Endothelial cell of umbilical vein (primary cell): Measurements from ENCODE around the gene CUBN. TPM values are rescaled to one million over a fixed set of nuclear protein-coding genes. Genes with fewer than 3 reads are reported as not detected.

Experiments used
- BruUV-seq: library from RNA; stranded (reverse); fragments of 400-500 nt; replicated peaks from 2 replicates; lab custom pipeline; 2021; lab: Mats Ljungman, UMichigan
- CTCF ChIA-PET: fragments of 300-600, 350-600 bp; sonication (Branson Sonifier 250); formaldehyde crosslinking; loops from one replicate; lab custom pipeline; 2021; ENCODE audit warnings: antibody characterized with exemption, inconsistent platforms; lab: Charles Lee
- POLR2A ChIA-PET: fragments of 300-600, 350-600 bp; sonication (Branson Sonifier 250); formaldehyde crosslinking; loops from one replicate; lab custom pipeline; 2021; ENCODE audit warnings: antibody characterized with exemption, inconsistent platforms; lab: Charles Lee
- DNase-seq: peaks from one replicate; pipeline ENCODE4 v3.0.0-alpha.2; 2011; ENCODE audit warnings: low read depth, low spot score
- FAIRE-seq: peaks from 2 replicates; lab custom pipeline; 2011; peaks lifted over from hg19 to GRCh38; lab: Jason Lieb, UNC
- H2AFZ ChIP-seq: 2 replicates; pipeline ENCODE4 v1.6.0; 2012; ENCODE audit warnings: low read depth, low read length, control low read depth, inconsistent platforms
- H3K27ac ChIP-seq: 2 replicates; pipeline ENCODE4 v1.5.1; 2011; ENCODE audit warnings: low read depth, mild to moderate bottlenecking, control low read depth, low read length, moderate library complexity; ENCODE audit not compliant: insufficient read depth
- H3K27me3 ChIP-seq, 2 experiments: 2 replicates each; pipeline versions ENCODE4 v1.6.0 to v1.6.1; 2011; ENCODE audit warnings: low read length in 2 of 2, mixed read lengths in 1 of 2; ENCODE audit not compliant: control insufficient read depth in 2 of 2, insufficient read depth in 2 of 2
- H3K36me3 ChIP-seq, 2 experiments: 2 replicates in 1 of 2; 3 replicates in 1 of 2; pipeline ENCODE4 v1.5.1; 2011; ENCODE audit warnings: low read length in 2 of 2, mild to moderate bottlenecking in 1 of 2, moderate library complexity in 1 of 2; ENCODE audit not compliant: control insufficient read depth in 2 of 2, insufficient read depth in 2 of 2; ENCODE audit errors: extremely low read depth in 1 of 2
- H3K4me1 ChIP-seq: 3 replicates; pipeline ENCODE4 v1.5.1; 2011; ENCODE audit warnings: mild to moderate bottlenecking, low read length; ENCODE audit not compliant: control insufficient read depth, insufficient read depth; ENCODE audit errors: extremely low read depth
- H3K4me2 ChIP-seq: 2 replicates; pipeline ENCODE4 v1.6.1; 2011; ENCODE audit warnings: low read length, control low read depth, mixed read lengths; ENCODE audit not compliant: insufficient read depth
- H3K4me3 ChIP-seq, 3 experiments: fragments of 200-600 bp in 1 of 3; sonication (generic), shearing (Covaris generic) in 1 of 3; replicated peaks in 1 of 3; 2 replicates each; pipeline ENCODE4 v1.5.1; 2011 to 2016; ENCODE audit warnings: control low read depth in 3 of 3, low read length in 3 of 3, mild to moderate bottlenecking in 2 of 3, inconsistent platforms in 1 of 3, low read depth in 1 of 3, moderate library complexity in 1 of 3; ENCODE audit not compliant: insufficient read depth in 1 of 3
- H3K79me2 ChIP-seq: 2 replicates; pipeline ENCODE4 v1.6.0; 2012; ENCODE audit warnings: low read length, inconsistent platforms; ENCODE audit not compliant: control insufficient read depth, insufficient read depth
- H3K9ac ChIP-seq: replicated peaks from 2 replicates; pipeline ENCODE3; 2011; ENCODE audit warnings: low read length, control low read depth; ENCODE audit not compliant: insufficient read depth; ENCODE audit errors: extremely low read depth
- H3K9me1 ChIP-seq: replicated peaks from 3 replicates; pipeline ENCODE4 v1.6.0; 2011; ENCODE audit warnings: mild to moderate bottlenecking, low read length; ENCODE audit not compliant: control insufficient read depth, insufficient read depth; ENCODE audit errors: extremely low read depth
- H3K9me3 ChIP-seq: replicated peaks from 2 replicates; pipeline ENCODE4 v1.5.1; 2012; ENCODE audit warnings: low read length, inconsistent platforms; ENCODE audit not compliant: control insufficient read depth, insufficient read depth
- H4K20me1 ChIP-seq: replicated peaks from 2 replicates; pipeline ENCODE3; 2011; ENCODE audit warnings: mild to moderate bottlenecking, low read length; ENCODE audit not compliant: control insufficient read depth, insufficient read depth; ENCODE audit errors: extremely low read depth
- CTCF ChIP-seq, 2 donors: IDR thresholded peaks; 1 replicate in 1 of 2; 2 replicates in 1 of 2; pipeline ENCODE4 v1.5.1; 2011; ENCODE audit warnings: low read length in 2 of 2, mild to moderate bottlenecking in 2 of 2, moderate library complexity in 2 of 2, control low read depth in 1 of 2, inconsistent platforms in 1 of 2, low read depth in 1 of 2; ENCODE audit not compliant: insufficient read depth in 1 of 2; ENCODE audit errors: extremely low read depth in 1 of 2
- EZH2 ChIP-seq: IDR thresholded peaks from 2 replicates; pipeline ENCODE4 v1.6.1; 2012; ENCODE audit warnings: borderline replicate concordance, low read depth, mild to moderate bottlenecking, moderate library complexity, low read length, inconsistent platforms; ENCODE audit not compliant: severe bottlenecking
- FOS ChIP-seq: IDR thresholded peaks from 2 replicates; pipeline ENCODE4 v1.6.1; 2011; ENCODE audit warnings: mild to moderate bottlenecking, low read length, moderate library complexity, borderline replicate concordance; ENCODE audit not compliant: insufficient read depth
- GATA2 ChIP-seq: IDR thresholded peaks from 2 replicates; pipeline ENCODE4 v1.7.0; 2011; ENCODE audit warnings: low read depth, mild to moderate bottlenecking, moderate library complexity, mixed read lengths, low read length; ENCODE audit not compliant: insufficient read length, insufficient read depth
- JUN ChIP-seq: IDR thresholded peaks from 2 replicates; pipeline ENCODE4 v1.6.1; 2011; ENCODE audit warnings: borderline replicate concordance, low read depth; ENCODE audit not compliant: insufficient read length, insufficient read depth
- MAX ChIP-seq: IDR thresholded peaks from 2 replicates; pipeline ENCODE4 v1.6.1; 2011; ENCODE audit not compliant: insufficient read depth, insufficient read length
- MYC ChIP-seq: IDR thresholded peaks from one replicate; pipeline ENCODE4 v1.6.1; 2011; ENCODE audit warnings: mild to moderate bottlenecking, low read depth, low read length
- POLR2A ChIP-seq: IDR thresholded peaks from 2 replicates; pipeline ENCODE4 v1.6.1; 2012; ENCODE audit warnings: low read depth, mild to moderate bottlenecking, control low read depth, low read length
- POLR2AphosphoS5 ChIP-seq: IDR thresholded peaks from 2 replicates; pipeline ENCODE4 v1.6.1; 2012; ENCODE audit warnings: low read depth, mild to moderate bottlenecking, control low read depth, low read length, moderate library complexity; ENCODE audit not compliant: insufficient read depth
- dilution Hi-C: fragments of 300-500 bp; cut with MboI; formaldehyde crosslinking; loops from one replicate; pipeline ENCODE4 v1.15.0; 2019; ENCODE audit warnings: low sequenced_read_pairs; ENCODE audit not compliant: extremely low pct_ligation_motif_present
- intact Hi-C: fragments of 100-400 bp; cut with micrococcal nuclease; formaldehyde crosslinking; loops from one replicate; pipeline ENCODE4 v1.10.0; 2022
- polyA plus RNA-seq, 4 experiments: library from polyadenylated mRNA; depleted of rRNA in 3 of 4; stranded (reverse) in 3 of 4; unstranded in 1 of 4; fragments of >200 nt; gene quantifications; 2 replicates each; pipeline versions ENCODE4 v1.2.1 to v1.2.3, GENCODE V29; 2011 to 2012; ENCODE audit warnings: missing spikeins in 1 of 4
- total RNA-seq: library from RNA; stranded (reverse); gene quantifications from 2 replicates; pipeline ENCODE4 v1.2.3, GENCODE V29; 2021

Gene CUBN
- total and polyA plus RNA-seq, 2 donors (not counting 3 experiments of a cell fraction or from before 2014, with no cell fraction given) = 2.7 to 4.6 TPM

- H3K27me3 ChIP-seq = no peaks in the 10 kb centered on the region
- peak overlapping the region; percentile 89 for H3K4me2 ChIP-seq
- FAIRE-seq (no peak), DNase-seq (no peak)
- peak overlapping the region; percentile 68 for H3K9ac ChIP-seq
- peaks cover 25% of the 10 kb centered on the region for H3K4me1 ChIP-seq
- intact Hi-C loops = loop anchor here (1.0 kb wide), 1 partner anchor 16 kb away; no protein-coding TSS in a partner anchor
- no peaks in the 10 kb centered on the region for H4K20me1 ChIP-seq
- no peaks in the 10 kb centered on the region for H3K9me1 ChIP-seq
- peaks cover 33% of the 10 kb centered on the region for H3K79me2 ChIP-seq
- H3K4me3 ChIP-seq = peak overlapping the region; percentile 32 to 86 (median 50)
- peak overlapping the region; percentile 60 for H2AFZ ChIP-seq
- BruUV-seq = TSS peak; percentile 37
- ChIA-PET CTCF (interaction anchor here (1.0 to 1.8 kb wide), 5 partner anchors 8 to 914 kb away, joined by 5 to 17 read pairs (median 6); no protein-coding TSS in a partner anchor), POLR2A (interaction anchor here (1.2 to 1.5 kb wide), 5 partner anchors 16 to 828 kb away, joined by 3 to 5 read pairs (median 4); partner anchors contain the start of genes PTER and STAM)
- TF ChIP-seq CTCF (IDR thresholded peaks at IDR 0.05; ENCODE audit: extremely low read depth in 1 of 2, insufficient read depth in 1 of 2, low read depth in 1 of 2, low read length in 2 of 2) (no peak), MAX (peak; percentile 68)
- peaks cover under 1% of the 10 kb centered on the region for H3K9me3 ChIP-seq
- dilution Hi-C loops = no loop called here
- H3K36me3 ChIP-seq = no peaks in the 10 kb centered on the region
- H3K27ac ChIP-seq = peak overlapping the region; percentile 6
Measured at GRCh38 chr10:16816830-16817124, 312.8 kb downstream of the CUBN start.

GRCh38 chr10:16816171-16816570, 313.4 kb downstream of the CUBN start:
- Histone ChIP-seq H2AFZ (no peak overlapping the region), H3K4me2 (peak overlapping the region; percentile 89), H3K27ac (no peak overlapping the region), H3K36me3 (peaks cover 0 to 3% of the 10 kb centered on the region in 2 experiments), H3K27me3 (no peaks in the 10 kb centered on the region), H3K79me2 (peaks cover 40% of the 10 kb centered on the region), H3K9me1 (no peaks in the 10 kb centered on the region), H3K4me1 (peaks cover 27% of the 10 kb centered on the region), H3K9me3 (no peaks in the 10 kb centered on the region), H4K20me1 (no peaks in the 10 kb centered on the region), H3K9ac (peak overlapping the region; percentile 68), H3K4me3 (peak overlapping the region in 1 of 3 experiments; percentile 86)
- dilution Hi-C loops (no loop called here), intact Hi-C loops (no loop called here)
- ChIA-PET POLR2A (interaction anchor here (0.6 to 1.5 kb wide), 3 partner anchors 16 to 801 kb away, joined by 4 to 7 read pairs (median 5); no protein-coding TSS in a partner anchor), CTCF (interaction anchor here (0.9 to 1.8 kb wide), 3 partner anchors 38 to 914 kb away, joined by 3 to 7 read pairs (median 4); no protein-coding TSS in a partner anchor)
- FAIRE-seq = no peak
- no TSS peak for BruUV-seq
- no peak for DNase-seq
- no peak for TF ChIP-seq EZH2
- TF ChIP-seq GATA2 = no peak
- TF ChIP-seq POLR2A = no peak
- TF ChIP-seq FOS = no peak
- TF ChIP-seq CTCF (IDR thresholded peaks at IDR 0.05; ENCODE audit: extremely low read depth in 1 of 2, insufficient read depth in 1 of 2, low read depth in 1 of 2, low read length in 2 of 2) = no peak
- no peak for TF ChIP-seq POLR2AphosphoS5
- no peak for TF ChIP-seq MAX
- no peak for TF ChIP-seq MYC
- TF ChIP-seq JUN = no peak
